ENCODE data around the gene FAM83F. TPM values are rescaled to one million over a fixed set of nuclear protein-coding genes. Genes with fewer than 3 reads are reported as not detected.

The FAM83F gene
- total RNA-seq, 1 experiment from 2014 or later, result 21.0 TPM

GRCh38 chr22:40055143-40055883, 60.6 kb downstream of the FAM83F start:
- H3K4me3 Mint-ChIP-seq (ENCODE audit: low read depth, unreplicated experiment), result peak overlapping the region; percentile 25
- intact Hi-C loops (cut with micrococcal nuclease; ENCODE audit: unreplicated experiment), result no loop called here
- no TSS peak for BruUV-seq (replicated peaks)
- H3K36me3 Mint-ChIP-seq (ENCODE audit: insufficient read depth, unreplicated experiment), result no peaks in the 10 kb centered on the region
- H3K27me3 Mint-ChIP-seq (ENCODE audit: unreplicated experiment), result no peaks in the 10 kb centered on the region
- no peaks in the 10 kb centered on the region for H3K9me3 Mint-ChIP-seq (ENCODE audit: low read depth, unreplicated experiment)
- no peak for TF ChIP-seq CTCF (IDR thresholded peaks at IDR 0.05; ENCODE audit: unreplicated experiment)
- CTCF ChIA-PET, result interaction anchor here (0.7 to 1.3 kb wide), 4 partner anchors 10 to 293 kb away, joined by 3 to 5 read pairs (median 4); no protein-coding TSS in a partner anchor
- H3K4me1 Mint-ChIP-seq (ENCODE audit: low read depth, unreplicated experiment), result peaks cover 35% of the 10 kb centered on the region
- H3K27ac Mint-ChIP-seq (ENCODE audit: unreplicated experiment), result peak overlapping the region; percentile 6
- no peak for DNase-seq

- no peak overlapping the region for H3K4me3 Mint-ChIP-seq (ENCODE audit: low read depth, unreplicated experiment)
Measured at GRCh38 chr22:40056154-40056553, 61.4 kb downstream of the FAM83F start.

DNA sequence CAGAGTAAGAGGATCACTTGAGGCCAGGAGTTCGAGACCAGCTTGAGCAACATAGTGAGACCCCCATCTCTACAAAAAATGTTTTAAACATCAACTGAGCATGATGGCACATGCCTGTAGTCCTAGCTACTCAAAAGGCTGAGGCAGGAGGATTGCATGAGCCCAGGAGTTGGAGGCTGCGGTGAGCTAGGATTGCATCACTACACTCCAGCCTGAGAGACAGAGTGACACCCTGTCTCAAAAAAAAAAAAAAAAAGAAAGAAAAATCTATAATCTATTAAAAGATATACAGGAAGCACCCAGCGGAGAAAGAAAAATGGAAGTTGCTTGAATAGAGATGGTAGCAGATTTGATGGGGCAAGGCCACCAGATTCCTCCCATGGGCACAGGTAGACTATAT, 61.8 kb downstream of the FAM83F start:
- H3K9me3 Mint-ChIP-seq (ENCODE audit: low read depth, unreplicated experiment), result no peaks in the 10 kb centered on the region
- CTCF ChIA-PET, result no interaction called here
- no peak for DNase-seq
- intact Hi-C loops (cut with micrococcal nuclease; ENCODE audit: unreplicated experiment), result no loop called here
- no peak overlapping the region for H3K4me3 Mint-ChIP-seq (ENCODE audit: low read depth, unreplicated experiment)
- H3K27me3 Mint-ChIP-seq (ENCODE audit: unreplicated experiment), result no peaks in the 10 kb centered on the region
- H3K4me1 Mint-ChIP-seq (ENCODE audit: low read depth, unreplicated experiment), result peaks cover 35% of the 10 kb centered on the region
- H3K27ac Mint-ChIP-seq (ENCODE audit: unreplicated experiment), result no peak overlapping the region
- TF ChIP-seq CTCF (IDR thresholded peaks at IDR 0.05; ENCODE audit: unreplicated experiment), result no peak
- no peaks in the 10 kb centered on the region for H3K36me3 Mint-ChIP-seq (ENCODE audit: insufficient read depth, unreplicated experiment)
- no TSS peak for BruUV-seq (replicated peaks)

More at GRCh38 chr22:40056154-40056553, 61.4 kb downstream of the FAM83F start:
- CTCF ChIA-PET, result interaction anchor here (1.0 to 1.3 kb wide), 2 partner anchors 9 to 12 kb away, joined by 3 to 5 read pairs; no protein-coding TSS in a partner anchor
- DNase-seq, result no peak
- no peaks in the 10 kb centered on the region for H3K9me3 Mint-ChIP-seq (ENCODE audit: low read depth, unreplicated experiment)
- H3K36me3 Mint-ChIP-seq (ENCODE audit: insufficient read depth, unreplicated experiment), result no peaks in the 10 kb centered on the region
- no peak for TF ChIP-seq CTCF (IDR thresholded peaks at IDR 0.05; ENCODE audit: unreplicated experiment)
- BruUV-seq (replicated peaks), result no TSS peak
- intact Hi-C loops (cut with micrococcal nuclease; ENCODE audit: unreplicated experiment), result no loop called here
- peak overlapping the region; percentile 5 for H3K27ac Mint-ChIP-seq (ENCODE audit: unreplicated experiment)
- peaks cover 35% of the 10 kb centered on the region for H3K4me1 Mint-ChIP-seq (ENCODE audit: low read depth, unreplicated experiment)
- H3K27me3 Mint-ChIP-seq (ENCODE audit: unreplicated experiment), result no peaks in the 10 kb centered on the region

- CTCF ChIA-PET, result no interaction called here
- BruUV-seq (replicated peaks), result no TSS peak
- H3K4me1 Mint-ChIP-seq (ENCODE audit: low read depth, unreplicated experiment), result peaks cover 35% of the 10 kb centered on the region
- H3K36me3 Mint-ChIP-seq (ENCODE audit: insufficient read depth, unreplicated experiment), result no peaks in the 10 kb centered on the region
- DNase-seq, result no peak
- H3K9me3 Mint-ChIP-seq (ENCODE audit: low read depth, unreplicated experiment), result no peaks in the 10 kb centered on the region
- intact Hi-C loops (cut with micrococcal nuclease; ENCODE audit: unreplicated experiment), result no loop called here
- no peaks in the 10 kb centered on the region for H3K27me3 Mint-ChIP-seq (ENCODE audit: unreplicated experiment)
- no peak overlapping the region for H3K4me3 Mint-ChIP-seq (ENCODE audit: low read depth, unreplicated experiment)
- no peak overlapping the region for H3K27ac Mint-ChIP-seq (ENCODE audit: unreplicated experiment)
- TF ChIP-seq CTCF (IDR thresholded peaks at IDR 0.05; ENCODE audit: unreplicated experiment), result no peak
Measured at GRCh38 chr22:40057652-40058051, 62.9 kb downstream of the FAM83F start.

Data from Calu3 (cell line).